NOMO-1 (cell line): ENCODE data around the gene AKAP14.
"Not testable (repeated sequence)": the region's sequence is repeated elsewhere in the genome, so short reads cannot be mapped to it uniquely, and the experiment has no call there.

Experiments used
- DNase-seq, 2 experiments: peaks; one replicate each; lab custom pipeline; 2025; ENCODE audit not compliant: unreplicated experiment in 2 of 2; lab: John Stamatoyannopoulos, UW

AKAP14 gene

GRCh38 chrX:119895843-119896326, at the start of gene AKAP14:
Gene AKAP14 (plus strand): TSS chrX:119895893. CDS start chrX:119903224, 7,331 bp downstream.
- DNase-seq, result no peak

DNA sequence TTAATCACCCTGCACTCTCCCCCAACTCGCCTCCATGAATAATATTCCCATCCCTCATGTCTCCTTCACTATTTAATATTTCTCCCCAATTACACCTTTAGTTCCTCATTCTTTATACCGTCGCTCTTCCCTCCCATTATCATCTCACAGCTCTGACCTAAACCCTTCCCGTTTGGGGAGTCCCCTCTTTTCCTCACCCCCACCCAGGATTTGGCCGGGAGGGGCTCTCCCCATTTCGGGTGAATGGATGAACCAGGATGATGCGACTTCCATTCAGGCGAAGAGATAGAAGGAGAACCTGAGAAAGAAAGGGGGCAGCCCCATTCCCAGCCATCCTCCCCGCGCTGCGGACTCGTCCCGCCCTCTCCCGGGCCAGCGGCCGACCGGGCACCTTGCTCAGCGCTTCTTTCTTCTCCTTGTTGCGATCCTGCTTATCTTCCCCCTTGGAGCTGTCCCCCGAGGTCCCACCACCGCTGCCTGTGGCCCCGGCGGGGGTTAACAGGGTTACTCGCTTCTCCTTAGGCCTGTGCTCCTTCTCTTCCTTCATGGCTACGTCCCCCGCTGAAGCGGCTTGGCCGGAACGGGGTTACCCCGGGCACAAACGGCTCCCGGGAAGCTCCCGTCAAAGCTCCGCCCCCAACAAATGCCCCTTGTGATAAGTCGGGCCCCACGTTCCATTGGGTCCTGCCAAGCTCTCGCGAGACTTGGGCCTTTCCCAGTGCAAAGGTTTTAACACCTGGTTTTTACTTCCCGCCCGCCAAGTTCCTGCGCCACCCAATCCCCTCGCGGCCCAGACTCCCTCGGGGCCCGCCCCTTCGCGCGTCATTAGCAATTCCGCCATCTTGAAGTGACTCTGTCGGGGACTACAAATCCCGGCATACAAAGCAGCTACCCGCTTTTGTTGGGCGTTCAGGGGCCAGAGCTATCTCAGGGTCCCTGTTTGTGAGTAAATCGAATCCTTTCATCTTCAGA, 43.0 kb upstream of the AKAP14 start, which contains the start of gene UPF3B:
Gene UPF3B, minus strand, starts transcription at position 582 of the 972 bp plus-strand sequence. Its CDS starts 35 bp downstream, at position 547.
- peak; percentile 84 to 96 for DNase-seq

GRCh38 chrX:119853444-119853843, 42.2 kb upstream of the AKAP14 start:
- DNase-seq, result no peak

GRCh38 chrX:119870626-119871131, 25.0 kb upstream of the AKAP14 start:
- DNase-seq, result peak; percentile 5 to 47

GRCh38 chrX:119871245-119871598, 24.5 kb upstream of the AKAP14 start:
- DNase-seq, result no peak

DNA sequence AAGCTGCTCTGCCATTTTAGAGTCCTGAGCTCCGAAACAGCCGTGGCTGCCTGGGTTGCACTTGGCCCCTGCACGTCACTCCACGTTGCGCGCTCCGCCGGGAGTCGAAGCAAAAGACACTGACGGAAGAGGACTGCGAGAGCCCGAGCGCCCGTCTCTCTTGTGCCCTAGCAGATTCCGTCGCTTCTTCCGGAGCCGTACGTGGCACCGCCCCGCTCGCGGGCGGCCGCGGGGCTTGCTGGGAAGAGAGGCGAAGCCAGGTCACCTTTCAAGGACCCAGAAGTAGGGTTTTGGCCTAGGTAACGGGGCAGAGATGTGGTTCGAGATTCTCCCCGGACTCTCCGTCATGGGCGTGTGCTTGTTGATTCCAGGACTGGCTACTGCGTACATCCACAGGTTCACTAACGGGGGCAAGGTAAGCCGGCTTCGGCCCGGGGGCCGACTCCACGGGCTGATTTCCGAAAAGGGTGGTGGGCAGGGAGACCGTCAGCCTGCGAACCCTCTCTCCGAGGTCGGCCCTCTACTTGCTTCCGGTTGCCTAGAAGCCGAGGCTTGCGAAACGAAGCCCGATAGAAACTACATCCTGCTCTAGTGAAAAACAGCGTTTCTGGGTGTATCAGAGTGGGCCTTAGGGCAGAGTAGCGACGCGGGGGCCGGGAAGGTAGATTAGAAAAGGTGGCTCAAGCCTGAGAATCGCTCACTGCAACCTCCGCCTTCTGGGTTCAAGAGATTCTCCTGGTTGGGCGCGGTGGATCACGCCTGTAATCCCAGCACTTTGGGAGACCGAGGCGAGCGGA, 23.9 kb upstream of the AKAP14 start, which contains the start of the genes NDUFA1 and RNF113A:
Gene NDUFA1, plus strand, starts transcription at position 234 of the 797 bp plus-strand sequence. Its CDS starts 80 bp downstream, at position 314.
Gene RNF113A, minus strand, starts transcription at position 135 of the 797 bp plus-strand sequence. Its CDS starts 120 bp downstream, at position 15.
- DNase-seq, result peak; percentile 81 to 88

DNA sequence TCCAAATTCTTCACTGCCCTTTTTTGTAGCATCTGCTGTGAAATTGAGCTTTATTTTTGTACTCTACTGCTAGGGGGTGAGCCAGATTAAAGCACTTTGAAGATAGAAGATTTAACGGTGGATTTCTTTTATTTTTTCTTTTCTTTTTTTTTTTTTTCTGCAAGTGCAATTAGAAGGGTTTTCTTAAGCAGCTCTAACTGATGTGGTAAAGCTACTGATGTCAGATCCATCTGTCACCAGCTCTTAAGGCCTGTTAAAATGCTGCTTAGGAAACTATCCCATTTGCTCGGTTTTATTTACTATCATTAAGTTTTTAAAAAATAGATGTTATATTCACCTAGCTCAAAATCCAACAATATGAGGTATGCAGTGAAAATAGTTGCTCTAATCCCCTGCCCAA, 17.0 kb upstream of the AKAP14 start:
- DNase-seq, result no peak

- DNase-seq, result no peak
These were observed 15.6 kb upstream of the AKAP14 start for GRCh38 chrX:119880076-119880475.

- peak; percentile 26 to 44 for DNase-seq
These were observed 14.9 kb upstream of the AKAP14 start for GRCh38 chrX:119880552-119881437.

- DNase-seq, result peak; percentile 8 to 45
These were observed 9.9 kb upstream of the AKAP14 start for GRCh38 chrX:119885554-119886428.

- peak; percentile 35 to 63 for DNase-seq
These were observed 7.8 kb upstream of the AKAP14 start for GRCh38 chrX:119887721-119888425.

- not testable (repeated sequence) for DNase-seq
These were observed 5.1 kb upstream of the AKAP14 start for GRCh38 chrX:119890626-119891025.

DNA sequence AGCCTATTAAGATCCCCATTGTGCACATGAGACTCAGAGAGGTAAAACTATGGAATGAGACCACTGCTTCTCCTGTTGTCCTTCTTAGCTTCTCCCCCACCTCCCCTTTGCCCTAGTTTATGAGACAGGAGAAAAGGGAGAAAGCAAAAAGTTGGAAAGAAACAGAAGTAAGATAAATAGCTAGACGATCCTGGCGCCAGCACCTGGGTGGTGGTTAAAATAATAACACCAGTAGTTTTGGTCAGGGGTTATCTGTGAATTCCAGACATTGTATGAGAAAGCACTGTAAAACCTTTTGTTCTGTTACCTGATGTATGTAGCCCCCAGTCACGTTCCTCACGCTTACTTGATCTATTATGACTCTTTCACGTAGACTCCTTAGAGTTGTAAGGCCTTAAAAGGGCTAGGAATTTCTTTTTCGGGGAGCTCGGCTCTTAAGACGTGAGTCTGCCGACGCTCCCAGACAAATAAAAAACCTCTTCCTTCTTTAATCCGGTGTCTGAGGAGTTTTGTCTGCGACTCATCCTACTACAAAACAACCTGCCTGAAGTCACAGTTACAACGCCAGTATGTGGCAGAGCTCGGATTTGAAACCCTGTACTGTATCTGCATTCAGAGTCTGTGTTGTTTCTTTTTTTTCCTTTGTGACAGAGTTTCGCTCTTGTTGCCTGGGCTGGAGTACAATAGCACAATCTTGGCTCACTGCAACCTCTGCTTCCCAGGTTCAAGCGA, 3.6 kb upstream of the AKAP14 start:
- DNase-seq, result not testable (repeated sequence)

- peak in 1 of 2 experiments; percentile 28 for DNase-seq
These were observed 3.4 kb downstream of the AKAP14 start for GRCh38 chrX:119899125-119899524.

DNA sequence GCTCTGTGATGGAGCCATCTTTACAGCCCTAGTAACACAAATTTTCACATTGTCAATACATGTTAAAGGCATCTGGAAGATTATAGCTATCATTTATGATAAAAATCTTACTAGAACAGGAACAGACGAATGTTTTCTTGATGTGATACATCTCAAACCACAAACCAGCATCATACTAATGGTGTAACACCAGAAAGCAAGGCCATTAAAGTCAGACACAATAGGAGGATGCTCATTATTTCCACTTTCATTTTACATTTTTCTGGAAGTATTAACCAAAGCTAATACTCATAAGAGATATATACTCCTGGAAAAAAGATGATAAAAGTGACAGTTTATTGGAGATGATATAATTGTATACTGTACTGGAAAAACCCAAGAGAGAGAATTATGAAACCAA, 5.3 kb downstream of the AKAP14 start:
- no peak for DNase-seq

DNA sequence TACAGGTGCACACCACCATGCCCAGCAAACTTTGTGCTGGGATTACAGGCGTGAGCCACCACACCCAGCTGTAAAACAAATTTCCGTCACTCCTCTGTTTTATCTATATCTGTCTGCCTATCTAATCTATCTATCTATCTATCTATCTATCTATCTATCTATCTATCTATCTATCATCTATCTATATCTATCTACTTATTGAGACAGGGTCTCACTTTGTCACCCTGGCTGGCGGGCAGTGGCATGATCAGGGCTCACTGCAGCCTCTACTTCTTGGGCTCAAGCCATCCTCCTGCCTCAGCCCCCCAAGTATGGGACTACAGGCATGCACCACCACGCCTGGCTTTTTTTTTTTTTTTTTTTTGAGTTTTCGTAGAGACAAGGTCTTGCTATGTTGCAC, 20.6 kb downstream of the AKAP14 start:
- no peak for DNase-seq

DNA sequence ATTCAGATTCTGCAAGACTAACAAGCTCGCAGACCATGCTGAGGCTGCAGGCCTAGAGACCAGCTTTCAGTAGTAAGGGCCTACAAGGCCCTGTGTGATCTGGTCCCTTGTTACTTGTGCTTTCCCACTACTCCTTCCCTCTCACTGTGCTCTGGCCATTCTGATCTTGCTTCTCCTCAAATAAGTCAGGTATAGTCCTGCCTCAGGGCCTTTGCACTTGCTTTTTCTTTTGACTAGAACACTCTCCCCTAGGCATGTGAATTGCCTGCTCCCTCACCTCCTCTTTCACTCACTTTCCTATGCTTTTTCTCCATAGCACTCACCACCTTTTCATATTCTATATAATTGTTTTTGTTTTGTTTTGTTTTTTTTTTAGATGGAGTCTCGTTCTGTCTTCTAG, 22.2 kb downstream of the AKAP14 start:
- no peak for DNase-seq
